ENCODE results near the gene ZNF516. TPM values are rescaled to one million over a fixed set of nuclear protein-coding genes. Genes with fewer than 3 reads are reported as not detected.

Gene ZNF516
- total and polyA plus RNA-seq, 2 of the 13 experiments (the other 11 are each of a cell fraction or from before 2014, with no cell fraction given): 16.6 to 18.7 TPM

- TF ChIP-seq ZNF275 (CRISPR knock-in tag; IDR thresholded peaks at IDR 0.05; ENCODE audit: borderline replicate concordance): no peak
- TF ChIP-seq TBX3 (IDR thresholded peaks at IDR 0.05; ENCODE audit: borderline replicate concordance): peak; percentile 37; the same call in 1 of the 2 replicates
- TF ChIP-seq KLF13 (CRISPR knock-in tag; IDR thresholded peaks at IDR 0.05): no peak
- TF ChIP-seq TRIM24 (CRISPR knock-in tag; IDR thresholded peaks at IDR 0.05): no peak
- no peak for TF ChIP-seq GMEB1 (CRISPR knock-in tag; IDR thresholded peaks at IDR 0.05; ENCODE audit: borderline replicate concordance)
- TF ChIP-seq RFX1 (IDR thresholded peaks at IDR 0.05): peak; percentile 65; the same call in 1 of the 2 replicates
- TF ChIP-seq RNF2 (conservative IDR thresholded peaks at IDR 0.05; ENCODE audit: low read depth): peak; percentile 46; the same call in 1 of the 2 replicates
- TF ChIP-seq RFX3 (CRISPR knock-in tag; IDR thresholded peaks at IDR 0.05): peak; percentile 74
- TF ChIP-seq ZFP62 (CRISPR knock-in tag; IDR thresholded peaks at IDR 0.05): no peak
- no peak for TF ChIP-seq MYC (CRISPR knock-in tag; IDR thresholded peaks at IDR 0.05; ENCODE audit: borderline replicate concordance)
- TF ChIP-seq CBX2 (IDR thresholded peaks at IDR 0.05; ENCODE audit: low read depth, low read length): no peak; the same call in 1 of the 2 replicates
- TF ChIP-seq CBX2 (CRISPR knock-in tag; IDR thresholded peaks at IDR 0.05; ENCODE audit: low read depth): no peak
- TF ChIP-seq HNF1A (IDR thresholded peaks at IDR 0.05; ENCODE audit: low read depth): no peak
- TF ChIP-seq HNF1A (CRISPR knock-in tag; IDR thresholded peaks at IDR 0.05; ENCODE audit: borderline replicate concordance): no peak
- no peak for TF ChIP-seq STAT6 (CRISPR knock-in tag; IDR thresholded peaks at IDR 0.05; ENCODE audit: borderline replicate concordance)
- TF ChIP-seq CCDC6 (CRISPR knock-in tag; IDR thresholded peaks at IDR 0.05): no peak
- no peak for TF ChIP-seq SRSF4 (IDR thresholded peaks at IDR 0.05; ENCODE audit: low read depth, low read length, poor library complexity, severe bottlenecking)
- no peak for TF ChIP-seq NKX3-1 (CRISPR knock-in tag; IDR thresholded peaks at IDR 0.05)
- TF ChIP-seq FOXA1 (IDR thresholded peaks at IDR 0.05): no peak
- TF ChIP-seq FOXA1 (CRISPR knock-in tag; IDR thresholded peaks at IDR 0.05): peak; percentile 45
- peak; percentile 47; the same call in 1 of the 2 replicates for TF ChIP-seq FOXA3 (CRISPR knock-in tag; IDR thresholded peaks at IDR 0.05)
These were observed 30.1 kb upstream of the ZNF516 start (continued) for GRCh38 chr18:76524900-76525698.
